Measurements from ENCODE around the gene PCDHGA3.

DNA sequence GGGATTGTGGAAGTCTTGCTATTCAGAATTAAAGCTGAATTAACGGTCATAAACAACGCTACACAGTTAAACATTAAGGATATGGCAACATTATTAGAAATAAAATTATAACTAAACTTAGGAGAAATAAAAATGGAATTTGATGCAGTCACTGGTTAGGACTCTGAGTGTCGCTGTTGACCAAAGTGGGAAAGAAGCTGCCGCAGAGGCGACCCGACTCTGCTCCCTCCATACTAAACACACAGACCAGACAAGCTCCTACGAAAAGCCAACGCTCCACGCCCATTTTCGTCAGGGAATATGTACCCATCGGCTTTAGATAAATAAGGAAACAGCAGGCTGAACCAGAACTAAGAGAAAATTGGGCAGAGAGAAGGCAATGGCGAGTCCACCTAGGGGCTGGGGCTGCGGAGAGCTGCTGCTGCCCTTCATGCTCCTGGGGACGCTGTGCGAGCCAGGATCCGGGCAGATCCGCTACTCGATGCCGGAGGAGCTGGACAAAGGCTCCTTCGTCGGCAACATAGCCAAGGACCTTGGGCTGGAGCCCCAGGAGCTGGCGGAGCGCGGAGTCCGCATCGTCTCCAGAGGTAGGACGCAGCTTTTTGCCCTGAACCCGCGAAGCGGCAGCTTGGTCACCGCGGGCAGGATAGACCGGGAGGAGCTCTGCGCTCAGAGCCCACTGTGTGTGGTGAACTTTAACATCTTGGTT lies 20.5 kb downstream of the PCDHGA3 start, which contains the start of gene PCDHGA5:
- TF ChIP-seq, protein P1, sequence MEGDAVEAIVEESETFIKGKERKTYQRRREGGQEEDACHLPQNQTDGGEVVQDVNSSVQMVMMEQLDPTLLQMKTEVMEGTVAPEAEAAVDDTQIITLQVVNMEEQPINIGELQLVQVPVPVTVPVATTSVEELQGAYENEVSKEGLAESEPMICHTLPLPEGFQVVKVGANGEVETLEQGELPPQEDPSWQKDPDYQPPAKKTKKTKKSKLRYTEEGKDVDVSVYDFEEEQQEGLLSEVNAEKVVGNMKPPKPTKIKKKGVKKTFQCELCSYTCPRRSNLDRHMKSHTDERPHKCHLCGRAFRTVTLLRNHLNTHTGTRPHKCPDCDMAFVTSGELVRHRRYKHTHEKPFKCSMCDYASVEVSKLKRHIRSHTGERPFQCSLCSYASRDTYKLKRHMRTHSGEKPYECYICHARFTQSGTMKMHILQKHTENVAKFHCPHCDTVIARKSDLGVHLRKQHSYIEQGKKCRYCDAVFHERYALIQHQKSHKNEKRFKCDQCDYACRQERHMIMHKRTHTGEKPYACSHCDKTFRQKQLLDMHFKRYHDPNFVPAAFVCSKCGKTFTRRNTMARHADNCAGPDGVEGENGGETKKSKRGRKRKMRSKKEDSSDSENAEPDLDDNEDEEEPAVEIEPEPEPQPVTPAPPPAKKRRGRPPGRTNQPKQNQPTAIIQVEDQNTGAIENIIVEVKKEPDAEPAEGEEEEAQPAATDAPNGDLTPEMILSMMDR (IDR thresholded peaks at IDR 0.05): no peak
- no peak for TF ChIP-seq POLR2A (IDR thresholded peaks at IDR 0.05)
